ENCODE data around the gene SUPV3L1. TPM values are rescaled to one million over a fixed set of nuclear protein-coding genes. Genes with fewer than 3 reads are reported as not detected.
"Not testable (repeated sequence)": the region's sequence is repeated elsewhere in the genome, so short reads cannot be mapped to it uniquely, and the experiment has no call there.

Gene SUPV3L1
- 10 to 100 TPM; 62.3 to 70.0 (median 63.0) TPM for total RNA-seq

GRCh38 chr10:69179743-69180524 is at the start of gene SUPV3L1:
TSS of gene SUPV3L1 (plus strand) at chr10:69180234. CDS start at chr10:69180292, 58 bp downstream.
- H3K27me3 Mint-ChIP-seq (ENCODE audit: low read depth): no peaks in the 10 kb centered on the region
- DNase-seq: peak; percentile 78
- peaks cover 42% of the 10 kb centered on the region for H3K4me1 Mint-ChIP-seq (ENCODE audit: low read depth)
- peaks cover 12% of the 10 kb centered on the region for H3K36me3 Mint-ChIP-seq (ENCODE audit: insufficient read depth)
- no peaks in the 10 kb centered on the region for H3K9me3 Mint-ChIP-seq
- ATAC-seq: peak; percentile 85 to 89
- peak within 1 kb of the TSS; percentile 94 for H3K4me3 Mint-ChIP-seq

- H3K4me1 Mint-ChIP-seq (ENCODE audit: low read depth): peaks cover 33% of the 10 kb centered on the region
- H3K4me3 Mint-ChIP-seq: no peak overlapping the region
- H3K27me3 Mint-ChIP-seq (ENCODE audit: low read depth): no peaks in the 10 kb centered on the region
- ATAC-seq (no peak), DNase-seq (no peak)
- no peaks in the 10 kb centered on the region for H3K9me3 Mint-ChIP-seq
- H3K36me3 Mint-ChIP-seq (ENCODE audit: insufficient read depth): peaks cover 8% of the 10 kb centered on the region
These were observed 49.8 kb upstream of the SUPV3L1 start for GRCh38 chr10:69130251-69130650.

- H3K36me3 Mint-ChIP-seq (ENCODE audit: insufficient read depth): peaks cover 9% of the 10 kb centered on the region
- DNase-seq (no peak), ATAC-seq (no peak)
- peaks cover 16% of the 10 kb centered on the region for H3K4me1 Mint-ChIP-seq (ENCODE audit: low read depth)
- no peaks in the 10 kb centered on the region for H3K27me3 Mint-ChIP-seq (ENCODE audit: low read depth)
- no peak overlapping the region for H3K4me3 Mint-ChIP-seq
- no peaks in the 10 kb centered on the region for H3K9me3 Mint-ChIP-seq
These were observed 40.1 kb upstream of the SUPV3L1 start for GRCh38 chr10:69139961-69140360.

- peaks cover 20% of the 10 kb centered on the region for H3K4me1 Mint-ChIP-seq (ENCODE audit: low read depth)
- H3K36me3 Mint-ChIP-seq (ENCODE audit: insufficient read depth): peaks cover 9% of the 10 kb centered on the region
- H3K27me3 Mint-ChIP-seq (ENCODE audit: low read depth): no peaks in the 10 kb centered on the region
- DNase-seq (no peak), ATAC-seq (no peak)
- no peak overlapping the region for H3K4me3 Mint-ChIP-seq
- no peaks in the 10 kb centered on the region for H3K9me3 Mint-ChIP-seq
These were observed 38.7 kb upstream of the SUPV3L1 start for GRCh38 chr10:69141304-69141703.

- DNase-seq; ATAC-seq; H3K27me3 Mint-ChIP-seq (ENCODE audit: low read depth); H3K4me3 Mint-ChIP-seq; H3K9me3 Mint-ChIP-seq; H3K36me3 Mint-ChIP-seq (ENCODE audit: insufficient read depth): not testable (repeated sequence)
- H3K4me1 Mint-ChIP-seq (ENCODE audit: low read depth): peaks cover 27% of the 10 kb centered on the region
These were observed 38.0 kb upstream of the SUPV3L1 start for GRCh38 chr10:69142074-69142473.

- H3K36me3 Mint-ChIP-seq (ENCODE audit: insufficient read depth): peaks cover 2% of the 10 kb centered on the region
- no peak overlapping the region for H3K4me3 Mint-ChIP-seq
- H3K4me1 Mint-ChIP-seq (ENCODE audit: low read depth): peaks cover 31% of the 10 kb centered on the region
- no peak for ATAC-seq
- no peak for DNase-seq
- H3K9me3 Mint-ChIP-seq: no peaks in the 10 kb centered on the region
- no peaks in the 10 kb centered on the region for H3K27me3 Mint-ChIP-seq (ENCODE audit: low read depth)
These were observed 37.1 kb upstream of the SUPV3L1 start for GRCh38 chr10:69142983-69143382.

GRCh38 chr10:69145329-69145728 is 34.7 kb upstream of the SUPV3L1 start:
- ATAC-seq (no peak), DNase-seq (no peak)
- Mint-ChIP-seq H3K9me3 (no peaks in the 10 kb centered on the region), H3K4me1 (ENCODE audit: low read depth) (peaks cover 33% of the 10 kb centered on the region), H3K27me3 (ENCODE audit: low read depth) (no peaks in the 10 kb centered on the region), H3K4me3 (no peak overlapping the region), H3K36me3 (ENCODE audit: insufficient read depth) (peaks cover 8% of the 10 kb centered on the region)

- Mint-ChIP-seq H3K9me3 (no peaks in the 10 kb centered on the region), H3K27me3 (ENCODE audit: low read depth) (no peaks in the 10 kb centered on the region), H3K4me1 (ENCODE audit: low read depth) (peaks cover 32% of the 10 kb centered on the region), H3K36me3 (ENCODE audit: insufficient read depth) (peaks cover 8% of the 10 kb centered on the region), H3K4me3 (no peak overlapping the region)
- DNase-seq: no peak
- no peak for ATAC-seq
These were observed 34.2 kb upstream of the SUPV3L1 start for GRCh38 chr10:69145864-69146263.

GRCh38 chr10:69146759-69147158 is 33.3 kb upstream of the SUPV3L1 start:
- no peaks in the 10 kb centered on the region for H3K9me3 Mint-ChIP-seq
- no peak overlapping the region for H3K4me3 Mint-ChIP-seq
- H3K4me1 Mint-ChIP-seq (ENCODE audit: low read depth): peaks cover 31% of the 10 kb centered on the region

GRCh38 chr10:69151984-69152383 is 28.1 kb upstream of the SUPV3L1 start:
- Mint-ChIP-seq H3K27me3 (ENCODE audit: low read depth) (no peaks in the 10 kb centered on the region), H3K36me3 (ENCODE audit: insufficient read depth) (peaks cover 8% of the 10 kb centered on the region), H3K4me1 (ENCODE audit: low read depth) (peaks cover 15% of the 10 kb centered on the region), H3K4me3 (no peak overlapping the region), H3K9me3 (no peaks in the 10 kb centered on the region)
- ATAC-seq (no peak), DNase-seq (no peak)

More at GRCh38 chr10:69146759-69147158, 33.3 kb upstream of the SUPV3L1 start:
- H3K27me3 Mint-ChIP-seq (ENCODE audit: low read depth): no peaks in the 10 kb centered on the region
- H3K36me3 Mint-ChIP-seq (ENCODE audit: insufficient read depth): peaks cover 10% of the 10 kb centered on the region
- no peak for ATAC-seq
- DNase-seq: no peak

GRCh38 chr10:69153227-69153626 is 26.8 kb upstream of the SUPV3L1 start:
- no peaks in the 10 kb centered on the region for H3K27me3 Mint-ChIP-seq (ENCODE audit: low read depth)
- ATAC-seq (no peak), DNase-seq (no peak)
- H3K9me3 Mint-ChIP-seq: no peaks in the 10 kb centered on the region
- peaks cover 9% of the 10 kb centered on the region for H3K4me1 Mint-ChIP-seq (ENCODE audit: low read depth)
- no peak overlapping the region for H3K4me3 Mint-ChIP-seq
- H3K36me3 Mint-ChIP-seq (ENCODE audit: insufficient read depth): peaks cover 9% of the 10 kb centered on the region

GRCh38 chr10:69160809-69161241 is 19.2 kb upstream of the SUPV3L1 start:
- Mint-ChIP-seq H3K4me1 (ENCODE audit: low read depth) (no peaks in the 10 kb centered on the region), H3K36me3 (ENCODE audit: insufficient read depth) (peaks cover 11% of the 10 kb centered on the region)
- no peak for ATAC-seq

GRCh38 chr10:69168493-69168892 is 11.5 kb upstream of the SUPV3L1 start:
- Mint-ChIP-seq H3K4me3 (no peak overlapping the region), H3K27me3 (ENCODE audit: low read depth) (no peaks in the 10 kb centered on the region), H3K9me3 (no peaks in the 10 kb centered on the region), H3K36me3 (ENCODE audit: insufficient read depth) (peaks cover 13% of the 10 kb centered on the region), H3K4me1 (ENCODE audit: low read depth) (no peaks in the 10 kb centered on the region)
- ATAC-seq (no peak), DNase-seq (no peak)

More at GRCh38 chr10:69160809-69161241, 19.2 kb upstream of the SUPV3L1 start:
- no peaks in the 10 kb centered on the region for H3K9me3 Mint-ChIP-seq
- H3K27me3 Mint-ChIP-seq (ENCODE audit: low read depth): no peaks in the 10 kb centered on the region
- no peak for DNase-seq
- no peak overlapping the region for H3K4me3 Mint-ChIP-seq

GRCh38 chr10:69172241-69172982 is 7.6 kb upstream of the SUPV3L1 start:
- peaks cover 17% of the 10 kb centered on the region for H3K36me3 Mint-ChIP-seq (ENCODE audit: insufficient read depth)
- no peak for ATAC-seq

GRCh38 chr10:69175326-69175725 is 4.7 kb upstream of the SUPV3L1 start:
- not testable (repeated sequence) for H3K9me3 Mint-ChIP-seq; H3K27me3 Mint-ChIP-seq (ENCODE audit: low read depth); H3K36me3 Mint-ChIP-seq (ENCODE audit: insufficient read depth); ATAC-seq; DNase-seq; H3K4me3 Mint-ChIP-seq
- H3K4me1 Mint-ChIP-seq (ENCODE audit: low read depth): peaks cover 12% of the 10 kb centered on the region

More at GRCh38 chr10:69172241-69172982, 7.6 kb upstream of the SUPV3L1 start:
- no peaks in the 10 kb centered on the region for H3K4me1 Mint-ChIP-seq (ENCODE audit: low read depth)
- no peaks in the 10 kb centered on the region for H3K27me3 Mint-ChIP-seq (ENCODE audit: low read depth)
- no peak overlapping the region for H3K4me3 Mint-ChIP-seq
- H3K9me3 Mint-ChIP-seq: no peaks in the 10 kb centered on the region
- DNase-seq: no peak
